ENCODE measurements around the gene RBM23.

The RBM23 gene

GRCh38 chr14:22844221-22845102 lies 74.5 kb downstream of the RBM23 start:
- no peak for DNase-seq (ENCODE audit: low read depth in 3 of 3)

Measured in stimulated activated CD4-positive, alpha-beta T cell treated with anti-CD3 and anti-CD28 coated beads, TNF-alpha, amount 100 ng/mL, for 48 hours (primary cell).